GM18858 (cell line): ENCODE measurements around the gene CSNK1E.
A peak's percentile ranks its signal among the peaks of the same experiment; 100 is the strongest.

ENCODE experiments used
- ATAC-seq: cut with Tn5 transposase; IDR thresholded peaks from one replicate; pipeline ENCODE4 v1.9.1; 2021; ENCODE audit not compliant: unreplicated experiment

The CSNK1E gene

GRCh38 chr22:38308791-38309498, 8.3 kb downstream of the CSNK1E start:
- ATAC-seq, result no peak

GRCh38 chr22:38305471-38306448, 11.5 kb downstream of the CSNK1E start:
- peak; percentile 43 for ATAC-seq

GRCh38 chr22:38304526-38304925, 12.7 kb downstream of the CSNK1E start:
- ATAC-seq, result no peak

GRCh38 chr22:38303974-38304373, 13.3 kb downstream of the CSNK1E start:
- no peak for ATAC-seq

DNA sequence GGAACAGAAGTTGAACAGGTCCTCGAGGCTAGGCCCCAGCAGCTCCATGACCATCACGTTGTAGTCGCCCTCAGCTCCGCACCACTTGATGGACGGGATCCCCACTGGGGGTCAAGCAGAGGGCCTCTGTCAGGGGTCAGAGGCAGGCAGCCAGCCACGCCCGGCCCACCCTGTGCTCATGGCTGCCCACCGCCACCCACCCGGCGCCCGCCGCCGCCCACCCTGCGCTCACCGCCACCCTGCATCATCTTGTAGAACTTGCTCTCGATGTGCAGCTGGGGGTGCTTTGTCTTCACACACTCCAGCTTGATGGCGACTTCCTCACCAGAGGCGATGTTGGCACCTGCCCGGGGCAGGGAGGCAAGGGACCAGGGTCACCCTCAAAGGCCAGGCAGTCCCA, 14.3 kb downstream of the CSNK1E start:
- no peak for ATAC-seq

DNA sequence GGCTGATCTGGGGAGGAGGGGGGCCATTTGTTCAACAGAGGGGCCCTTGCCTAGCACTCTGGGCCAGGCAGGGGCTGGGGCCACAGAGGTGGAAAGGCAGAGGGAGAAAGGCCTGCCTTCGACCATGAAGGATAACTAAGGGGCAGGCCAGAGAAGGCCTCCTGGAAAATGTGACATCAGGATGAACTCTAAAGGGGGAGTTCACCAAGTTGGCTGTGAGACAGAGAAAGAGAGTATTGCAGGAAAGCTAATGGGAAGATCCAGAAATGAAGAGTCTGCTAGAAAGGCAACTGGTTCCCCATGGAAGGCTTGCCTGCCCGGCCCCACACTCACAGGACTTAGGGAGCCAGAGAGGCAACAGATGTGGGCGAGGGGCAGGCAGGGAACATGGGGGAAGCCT, 16.3 kb downstream of the CSNK1E start:
- ATAC-seq, result no peak

GRCh38 chr22:38300197-38300945, 16.9 kb downstream of the CSNK1E start:
- ATAC-seq, result no peak

GRCh38 chr22:38299770-38300102, 17.5 kb downstream of the CSNK1E start:
- ATAC-seq, result no peak

DNA sequence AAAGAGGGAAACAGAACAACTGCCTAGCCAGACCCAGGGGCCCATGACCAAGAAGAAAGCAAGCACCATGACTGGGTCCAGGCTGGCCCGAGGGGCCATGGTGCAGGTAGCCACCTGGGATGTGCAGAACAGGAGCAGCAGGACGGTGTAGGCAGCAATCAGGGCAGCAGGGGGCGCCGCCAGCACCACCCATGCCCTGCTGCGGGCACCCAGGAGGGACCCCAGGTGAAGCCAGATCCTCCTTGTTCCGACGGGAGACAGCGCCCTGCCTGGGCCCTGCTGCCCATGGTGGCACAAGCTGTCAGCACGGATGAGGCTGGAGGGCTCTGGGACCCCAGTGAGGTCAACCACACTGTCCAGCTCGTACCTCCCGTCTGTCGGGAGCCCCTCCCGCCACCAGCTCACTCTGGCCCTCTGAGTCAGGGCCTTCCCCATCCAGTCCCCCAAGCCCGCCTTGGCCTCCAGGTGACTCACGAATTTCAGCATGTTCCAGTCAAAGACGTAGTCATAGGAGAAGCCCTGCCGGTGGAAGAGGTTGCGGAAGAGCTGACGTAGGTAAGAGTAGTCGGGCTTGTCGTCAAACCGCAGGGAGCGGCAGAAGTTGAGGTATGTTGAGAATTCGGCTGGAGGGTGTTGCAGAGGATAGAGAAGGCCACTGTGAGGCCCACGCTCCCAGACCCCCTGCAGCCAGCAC, 18.8 kb downstream of the CSNK1E start:
- no peak for ATAC-seq

GRCh38 chr22:38296372-38296771, 20.9 kb downstream of the CSNK1E start:
- ATAC-seq, result no peak

- ATAC-seq, result no peak
These were observed 21.4 kb downstream of the CSNK1E start for GRCh38 chr22:38295863-38296262.

DNA sequence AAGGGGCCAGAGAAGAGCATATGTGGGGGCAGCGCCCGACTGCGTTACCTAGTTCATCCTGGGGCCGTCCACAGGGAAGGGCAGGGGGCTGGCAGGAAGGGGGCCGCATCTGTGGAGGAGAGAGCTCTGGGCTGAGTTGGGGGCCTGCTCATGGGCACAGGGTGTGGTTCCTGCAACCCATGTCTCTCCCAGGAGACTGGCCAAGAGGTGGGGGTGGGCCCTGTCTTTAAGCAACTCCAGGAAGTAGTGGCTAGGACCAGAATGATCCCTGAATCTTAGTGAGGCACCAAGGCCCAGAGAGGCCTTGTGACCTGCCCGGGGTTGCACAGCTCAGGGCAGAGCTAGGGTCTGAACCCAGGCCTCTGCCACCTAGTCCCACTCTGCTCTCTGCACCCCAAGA, 21.9 kb downstream of the CSNK1E start:
- no peak for ATAC-seq

DNA sequence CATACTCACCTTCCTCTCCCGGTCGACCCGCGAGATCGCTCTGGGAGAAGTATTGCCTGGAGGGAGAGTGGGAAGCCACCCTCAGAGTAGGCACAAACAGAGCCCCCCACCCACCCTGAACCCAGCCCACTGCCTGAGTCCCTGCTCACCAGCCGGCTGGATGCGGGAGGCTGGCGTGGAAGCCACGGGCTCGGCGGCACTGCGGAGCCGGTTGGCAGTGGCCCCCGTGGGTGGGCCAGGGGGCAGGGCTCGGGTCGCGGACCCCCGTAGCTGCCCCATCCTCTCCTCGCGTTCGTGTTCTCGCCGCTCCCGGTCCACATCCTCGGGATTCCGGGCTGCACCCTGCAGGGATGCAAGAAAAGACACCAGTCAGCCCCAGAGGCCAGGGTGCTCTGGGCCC, 23.0 kb downstream of the CSNK1E start:
- ATAC-seq, result no peak

DNA sequence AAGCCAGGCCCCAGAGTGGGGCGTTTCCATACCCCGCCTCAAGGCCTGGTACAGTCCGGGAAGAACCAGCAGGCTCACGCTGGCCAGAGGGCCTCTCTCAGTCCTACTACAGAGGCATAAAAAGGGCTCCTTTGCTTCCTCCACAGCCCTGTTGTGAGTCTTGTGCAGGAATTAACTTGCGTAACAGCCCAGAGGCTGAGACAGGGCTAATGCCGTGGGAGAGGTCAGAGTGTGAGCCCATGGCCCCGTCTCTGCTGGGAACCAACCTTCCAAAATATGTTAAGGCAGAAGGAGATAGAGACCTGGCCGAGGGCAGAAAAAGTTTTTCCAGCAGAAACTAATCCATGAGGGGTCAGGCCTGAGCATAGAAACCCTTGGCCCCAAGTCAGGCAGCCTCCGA, 24.5 kb downstream of the CSNK1E start:
- no peak for ATAC-seq

DNA sequence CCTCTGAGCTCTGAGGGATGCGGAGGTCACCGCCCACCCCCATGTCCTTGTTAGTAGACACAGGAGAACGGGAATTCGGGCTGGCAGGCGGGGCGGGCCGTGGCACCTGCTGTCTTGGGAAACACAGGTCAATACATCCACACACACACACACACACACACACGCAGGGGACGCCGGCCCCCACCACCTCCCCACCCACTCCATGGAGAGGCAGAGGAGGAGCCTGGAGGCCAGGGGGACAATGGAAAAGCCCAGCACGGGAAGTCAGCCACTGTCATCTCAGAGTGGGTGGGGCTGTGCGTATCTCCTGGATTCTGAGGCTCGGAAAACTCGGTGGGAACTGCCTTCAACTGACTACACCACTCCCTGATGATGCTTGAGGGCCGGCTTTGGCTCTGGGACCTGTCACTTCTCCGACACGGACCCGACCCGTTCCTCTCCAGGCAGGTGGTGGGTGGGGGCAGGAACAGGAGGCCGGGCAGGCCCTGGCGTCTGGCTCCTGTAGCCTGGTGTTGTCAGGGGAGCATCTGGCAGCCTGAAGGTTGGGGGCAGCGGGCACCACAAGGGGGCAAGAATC, 25.9 kb downstream of the CSNK1E start:
- ATAC-seq, result no peak

DNA sequence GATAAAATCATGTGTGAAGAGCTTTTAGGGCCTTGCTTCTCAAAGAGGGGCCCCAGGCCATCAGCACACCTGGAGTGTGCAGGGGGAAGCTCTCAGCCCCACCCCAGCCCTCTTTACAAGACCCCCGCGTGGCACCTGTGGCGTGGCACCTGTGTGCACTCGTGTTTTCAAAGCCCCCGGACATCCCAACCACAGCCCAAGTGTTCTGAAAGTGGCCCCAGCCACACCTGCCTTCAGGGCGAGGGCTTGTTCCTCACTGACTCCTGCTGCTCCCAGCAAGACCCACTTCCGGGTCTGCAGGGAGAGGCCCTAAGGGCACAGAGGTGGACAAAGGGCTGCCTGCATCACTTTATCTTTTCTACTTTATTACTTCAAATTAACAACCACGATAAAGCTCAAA, 26.9 kb downstream of the CSNK1E start:
- no peak for ATAC-seq

DNA sequence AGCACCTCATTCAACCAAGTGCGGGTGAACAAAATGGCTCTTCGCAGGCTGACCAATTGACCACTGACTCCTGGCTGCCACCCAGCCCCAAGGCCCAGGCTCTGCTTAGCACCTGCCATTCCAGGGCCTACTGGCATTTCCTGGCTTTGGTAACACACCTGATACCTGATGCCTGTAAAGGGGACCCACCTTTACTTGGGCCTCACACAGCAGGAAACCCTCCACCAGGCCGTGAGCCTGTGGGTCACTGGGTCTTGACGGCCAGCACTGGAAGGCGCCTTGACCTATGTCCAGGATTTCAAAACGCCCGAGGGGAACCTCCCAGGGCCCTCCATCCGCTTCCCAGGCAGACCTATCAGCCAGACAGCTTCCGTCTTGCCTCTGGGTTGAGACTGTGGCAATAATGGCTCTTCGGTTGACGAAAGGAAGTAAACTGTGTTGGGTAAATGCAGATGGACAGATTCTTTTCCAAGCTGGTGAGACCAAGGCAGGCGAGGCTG, 27.6 kb downstream of the CSNK1E start:
- no peak for ATAC-seq

DNA sequence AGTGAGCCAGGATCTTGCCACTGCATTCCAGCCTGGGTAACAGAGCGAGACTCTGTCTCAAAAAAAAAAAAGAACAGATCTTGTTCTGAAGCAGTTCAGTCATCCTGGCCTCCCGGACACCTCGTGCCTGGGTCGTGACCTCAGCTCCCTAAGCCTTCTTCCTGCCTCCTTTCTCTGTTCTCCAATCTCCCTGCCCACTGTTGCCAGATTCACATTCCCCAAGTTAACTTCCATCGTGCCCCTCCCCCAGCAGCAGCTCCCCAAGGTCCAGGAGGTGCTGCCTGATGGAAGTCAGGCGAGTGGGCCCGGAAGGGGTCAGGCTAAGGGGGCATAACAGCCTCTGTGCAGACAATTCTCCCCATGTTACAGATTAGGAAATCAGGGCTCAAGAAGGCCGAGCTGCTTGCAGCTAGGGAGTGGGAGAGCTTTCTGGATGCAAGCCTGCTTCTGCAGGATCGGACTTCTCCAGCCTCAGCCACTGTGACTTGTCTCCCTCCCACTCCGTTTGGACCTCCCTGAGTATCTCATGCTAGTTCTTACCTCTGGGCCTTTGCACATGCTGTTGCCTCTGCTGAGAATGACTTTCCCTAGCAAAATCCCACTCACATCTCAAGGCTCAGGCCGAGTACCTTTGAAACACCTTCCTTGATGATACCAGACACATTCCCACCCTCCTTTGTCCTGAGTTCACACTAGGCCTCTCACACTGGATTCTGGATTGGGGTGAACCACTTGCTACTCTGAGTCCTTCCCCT, 30.1 kb downstream of the CSNK1E start:
- no peak for ATAC-seq

DNA sequence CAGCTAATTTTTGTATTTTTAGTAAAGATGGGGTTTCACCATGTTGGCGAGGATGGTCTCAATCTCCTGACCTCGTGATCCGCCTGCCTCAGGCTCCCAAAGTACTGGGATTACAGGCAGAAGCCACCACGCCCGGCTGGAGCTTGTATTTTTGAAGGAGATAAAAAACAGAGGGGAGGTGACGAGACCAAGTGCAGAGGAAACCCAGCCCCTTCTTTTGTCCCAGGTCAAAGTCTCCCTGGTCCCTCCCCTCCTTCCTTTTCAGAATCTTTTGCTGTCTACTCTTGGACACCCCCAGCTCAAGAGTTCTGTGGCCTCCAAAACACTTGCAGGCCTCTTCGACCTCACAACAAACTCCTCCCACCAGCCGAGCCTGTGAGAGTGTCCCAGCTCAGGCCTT, 32.2 kb downstream of the CSNK1E start:
- no peak for ATAC-seq

- no peak for ATAC-seq
These were observed 33.2 kb downstream of the CSNK1E start for GRCh38 chr22:38284042-38284402.
